HG02759 (cell line): ENCODE data around the gene LRRC8E.
"Not testable (repeated sequence)": the region's sequence is repeated elsewhere in the genome, so short reads cannot be mapped to it uniquely, and the experiment has no call there.

Experiments used
- ATAC-seq: cut with Tn5 transposase; IDR thresholded peaks from one replicate; pipeline ENCODE4 v1.9.1; 2021; ENCODE audit warnings: mild to moderate bottlenecking, moderate library complexity; ENCODE audit not compliant: unreplicated experiment

Gene LRRC8E

GRCh38 chr19:7907122-7907521 lies 18.8 kb downstream of the LRRC8E start:
- no peak for ATAC-seq

GRCh38 chr19:7907544-7907943 lies 19.2 kb downstream of the LRRC8E start:
- ATAC-seq: no peak

GRCh38 chr19:7908078-7908699 lies 19.9 kb downstream of the LRRC8E start:
- ATAC-seq: no peak

- ATAC-seq: no peak
Measured at GRCh38 chr19:7908742-7909461, 20.6 kb downstream of the LRRC8E start.

- ATAC-seq: no peak
Measured at GRCh38 chr19:7909471-7910067, 21.3 kb downstream of the LRRC8E start.

GRCh38 chr19:7910321-7911161 lies 22.2 kb downstream of the LRRC8E start:
- ATAC-seq: no peak

GRCh38 chr19:7911508-7912143 lies 23.3 kb downstream of the LRRC8E start:
- no peak for ATAC-seq

GRCh38 chr19:7912144-7912696 lies 23.9 kb downstream of the LRRC8E start:
- no peak for ATAC-seq

- no peak for ATAC-seq
Measured at GRCh38 chr19:7912697-7913564, 24.6 kb downstream of the LRRC8E start.

- no peak for ATAC-seq
Measured at GRCh38 chr19:7913652-7914051, 25.3 kb downstream of the LRRC8E start.

- ATAC-seq: no peak
Measured at GRCh38 chr19:7914099-7914498, 25.8 kb downstream of the LRRC8E start.

GRCh38 chr19:7914598-7915045 lies 26.3 kb downstream of the LRRC8E start, which contains the start of gene TGFBR3L:
Gene TGFBR3L, plus strand, starts transcription at chr19:7914830.
- ATAC-seq: no peak

GRCh38 chr19:7915250-7916102 lies 27.2 kb downstream of the LRRC8E start:
- ATAC-seq: no peak

- ATAC-seq: no peak
Measured at GRCh38 chr19:7916103-7916954, 28.0 kb downstream of the LRRC8E start.

GRCh38 chr19:7916955-7917266 lies 28.6 kb downstream of the LRRC8E start:
- no peak for ATAC-seq

- ATAC-seq: no peak
Measured at GRCh38 chr19:7917267-7918061, 29.2 kb downstream of the LRRC8E start.

- ATAC-seq: not testable (repeated sequence)
Measured at GRCh38 chr19:7918062-7918614, 29.8 kb downstream of the LRRC8E start.
